Stimulated activated CD4-positive, alpha-beta T cell treated with anti-CD3 and anti-CD28 coated beads, Interleukin-2, amount 100 ng/mL, for 4 hours (primary cell): ENCODE results near the gene PAWR.
"Not testable (repeated sequence)": the region's sequence is repeated elsewhere in the genome, so short reads cannot be mapped to it uniquely, and the experiment has no call there.

Experiments used
- DNase-seq: peaks from one replicate; pipeline ENCODE4 v3.0.0-alpha.2; 2020; ENCODE audit warnings: low read depth

The PAWR gene

GRCh38 chr12:79645235-79645630 lies 45.5 kb downstream of the PAWR start:
- DNase-seq, result no peak

DNA sequence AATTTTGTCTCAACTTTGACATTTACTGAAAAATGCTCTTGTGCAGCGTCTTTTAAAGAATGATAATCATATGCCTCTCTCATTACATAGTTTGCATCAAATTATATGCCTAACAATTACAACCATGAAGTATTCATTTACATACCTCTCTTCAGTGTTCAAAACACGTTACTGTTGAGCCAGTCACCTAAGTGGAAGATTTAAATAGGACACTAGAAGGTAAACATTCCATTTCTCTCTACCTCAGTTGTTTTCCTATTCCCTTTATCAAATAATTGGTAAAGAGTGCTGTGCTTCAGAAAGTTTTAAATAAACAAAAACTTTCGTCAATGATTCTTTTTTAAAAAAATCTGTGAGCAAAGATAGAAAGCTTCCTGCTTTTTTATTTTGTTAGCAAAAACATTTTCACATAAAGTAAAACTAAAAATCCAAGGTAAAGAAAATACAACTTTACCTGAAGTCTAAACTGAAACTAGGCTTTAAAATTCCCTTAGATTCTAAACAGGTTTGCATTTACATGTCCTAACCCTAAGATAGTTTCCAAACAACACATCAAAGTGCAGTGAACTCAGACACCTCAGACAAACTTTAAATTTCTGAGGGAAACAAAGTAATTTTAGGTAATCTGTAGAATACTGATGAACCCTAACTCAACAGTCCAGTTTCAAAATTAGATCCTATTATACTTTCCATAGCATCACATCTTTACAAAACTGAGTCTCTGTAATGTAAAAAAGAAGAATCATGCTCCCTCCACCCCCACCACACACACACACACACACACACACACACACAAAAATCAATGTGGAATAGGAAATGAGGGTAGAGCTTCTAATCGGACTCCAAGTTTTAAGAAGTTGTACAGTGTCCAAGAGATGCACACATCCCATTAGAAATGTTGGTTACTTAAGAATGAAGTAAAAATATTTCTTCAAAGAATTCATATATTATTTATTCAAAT lies 46.2 kb downstream of the PAWR start:
- no peak for DNase-seq

DNA sequence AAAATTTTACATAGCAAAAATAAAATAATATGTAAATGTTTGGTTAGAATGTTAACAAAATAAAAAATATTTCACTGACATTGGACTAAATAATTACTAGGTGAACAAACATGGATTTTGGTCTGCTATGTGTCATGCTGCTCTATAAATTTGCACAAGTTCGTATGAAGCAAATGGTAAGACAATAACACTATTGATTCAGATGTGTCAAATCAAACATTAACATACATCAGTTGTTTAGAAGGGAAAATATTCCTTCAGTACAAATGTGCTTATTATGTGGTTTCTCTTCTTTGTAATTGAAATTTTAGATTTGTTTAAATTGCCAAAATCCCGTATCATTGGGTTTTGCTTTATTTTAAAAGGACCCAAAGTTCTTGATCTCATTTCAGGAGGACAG lies 46.9 kb downstream of the PAWR start:
- no peak for DNase-seq

DNA sequence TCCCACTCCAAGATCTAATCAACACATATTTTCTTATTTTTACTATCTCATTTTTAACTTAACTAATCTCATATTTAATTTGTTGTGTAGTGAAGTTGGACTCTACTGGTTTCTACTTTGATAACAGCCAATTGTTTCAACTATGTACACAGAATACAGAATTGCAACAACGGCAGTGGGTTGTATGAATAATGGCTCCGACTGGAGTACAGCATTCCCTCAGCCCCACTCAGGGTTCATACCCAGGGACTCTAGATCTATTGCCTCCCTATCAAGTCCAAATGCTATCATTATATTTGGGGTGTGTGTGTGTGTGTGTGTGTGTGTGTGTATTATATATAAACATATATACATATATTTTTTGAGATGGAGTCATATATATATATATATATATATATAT lies 52.3 kb downstream of the PAWR start:
- no peak for DNase-seq

DNA sequence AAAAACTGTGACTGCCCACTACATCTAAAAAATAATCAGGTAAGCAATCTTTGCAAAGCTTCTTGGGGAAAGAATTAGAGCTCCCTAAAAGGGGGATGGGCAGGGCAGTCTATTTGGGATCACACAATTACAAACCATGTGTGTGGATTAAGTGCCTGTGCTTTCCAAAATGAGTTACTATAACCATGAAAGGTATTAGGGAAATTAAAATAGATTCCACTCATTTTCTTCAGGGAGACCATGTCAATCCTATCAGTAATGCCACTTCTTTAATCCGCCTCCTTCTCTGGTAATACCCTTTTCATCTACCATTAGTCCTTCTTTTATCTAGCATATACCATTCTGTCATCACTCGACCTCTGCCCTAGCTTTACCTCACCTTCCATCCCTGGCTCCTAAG lies 53.7 kb downstream of the PAWR start:
- DNase-seq, result no peak

DNA sequence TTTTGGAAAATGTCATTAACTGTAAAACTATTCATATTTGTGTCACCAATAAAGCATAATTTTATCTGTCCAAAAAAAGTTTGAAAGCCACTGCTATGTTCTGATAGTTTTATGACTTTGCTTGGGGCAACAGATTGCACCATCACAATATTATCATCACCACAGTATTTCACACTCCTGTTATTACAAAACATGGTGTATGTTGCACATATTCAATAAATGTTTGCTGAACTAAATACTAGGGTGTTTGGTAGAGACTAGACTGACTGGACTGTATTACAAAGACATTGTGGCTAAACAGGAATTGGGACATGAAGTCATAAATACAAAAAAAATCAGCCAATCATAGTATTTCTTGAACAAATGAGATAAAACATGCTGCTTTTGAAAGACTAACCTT lies 55.1 kb downstream of the PAWR start:
- no peak for DNase-seq

GRCh38 chr12:79634957-79635471 lies 55.8 kb downstream of the PAWR start:
- no peak for DNase-seq

DNA sequence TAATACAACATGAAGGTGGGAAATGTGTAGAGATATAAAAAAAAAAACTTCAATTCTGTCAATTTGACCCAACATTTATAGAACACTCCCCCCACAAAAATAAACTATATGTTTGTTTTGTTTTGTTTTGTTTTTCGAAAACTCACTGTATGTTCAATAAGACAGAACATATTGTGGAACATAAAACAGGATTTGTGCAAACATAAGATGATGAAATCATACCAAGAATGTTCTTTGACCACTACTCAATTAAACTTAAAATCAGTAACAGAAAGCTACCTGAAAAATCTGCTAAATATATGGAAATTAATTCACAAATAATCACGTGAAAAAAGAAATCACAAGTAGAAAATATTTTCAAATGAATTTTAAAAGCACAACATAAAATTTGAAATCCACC lies 61.2 kb downstream of the PAWR start:
- no peak for DNase-seq

DNA sequence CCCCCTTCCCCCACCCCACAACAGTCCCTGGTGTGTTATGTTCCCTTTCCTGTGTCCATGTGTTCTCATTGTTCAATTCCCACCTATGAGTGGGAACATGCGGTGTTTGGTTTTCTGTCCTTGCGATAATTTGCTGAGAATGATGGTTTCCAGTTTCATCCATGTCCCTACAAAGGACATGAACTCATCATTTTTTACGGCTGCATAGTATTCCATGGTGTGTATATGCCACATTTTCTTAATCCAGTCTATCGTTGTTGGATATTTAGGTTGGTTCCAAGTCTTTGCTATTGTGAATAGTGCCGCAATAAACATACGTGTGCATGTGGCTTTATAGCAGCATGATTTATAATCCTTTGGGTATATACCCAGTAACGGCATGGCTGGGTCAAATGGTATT lies 64.0 kb downstream of the PAWR start:
- not testable (repeated sequence) for DNase-seq

DNA sequence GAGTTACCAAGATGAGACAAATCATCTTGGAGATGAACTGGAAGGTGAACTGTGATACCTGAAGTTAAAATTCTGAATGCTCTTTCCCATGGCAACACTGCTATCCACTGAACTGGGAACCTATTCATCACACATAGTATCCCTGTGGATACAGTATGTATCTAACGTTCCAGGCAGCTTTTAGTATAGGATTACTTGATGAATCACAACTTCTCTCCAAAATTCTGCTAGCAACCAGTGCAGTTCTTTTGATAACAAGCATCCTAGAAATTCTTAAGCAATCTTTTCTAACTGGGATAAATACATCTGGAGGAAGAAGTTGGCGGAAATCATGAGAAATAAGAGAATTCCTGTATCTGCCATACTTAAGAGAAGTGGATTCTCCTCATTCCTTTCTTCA lies 66.4 kb downstream of the PAWR start:
- DNase-seq, result no peak

DNA sequence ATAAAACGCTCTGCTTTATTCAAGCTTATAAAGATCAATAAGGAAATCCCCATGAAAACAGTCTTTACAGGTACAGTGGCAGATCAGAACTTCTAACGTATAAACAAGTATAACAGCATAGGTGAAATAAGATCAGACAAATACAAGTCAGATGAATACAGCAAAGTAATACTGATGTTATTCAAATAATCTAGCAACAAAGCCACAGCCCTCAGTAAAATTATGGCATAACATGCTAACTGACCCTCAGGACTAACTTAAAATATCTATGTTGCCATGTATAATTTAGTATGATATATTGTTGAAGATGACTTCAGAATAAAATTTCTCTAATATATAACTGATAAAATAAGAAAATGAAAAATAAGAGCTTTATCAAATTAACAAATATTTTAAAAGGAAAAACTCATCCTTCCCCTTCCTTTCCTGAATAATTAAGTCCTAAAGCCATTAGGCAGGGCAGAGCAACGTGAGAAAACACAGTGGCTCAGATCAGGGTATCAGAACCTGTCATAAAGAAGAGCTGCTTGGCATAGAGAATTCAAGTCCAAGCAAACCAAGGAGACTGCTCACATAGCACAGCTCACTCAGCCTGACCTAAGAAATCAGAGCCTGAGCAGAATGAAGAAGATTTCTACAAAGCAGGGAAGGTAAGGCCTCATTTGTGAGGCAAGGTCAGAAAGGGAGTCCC lies 70.7 kb downstream of the PAWR start:
- no peak for DNase-seq

GRCh38 chr12:79618848-79619404 lies 71.8 kb downstream of the PAWR start:
- no peak for DNase-seq

GRCh38 chr12:79617696-79618095 lies 73.1 kb downstream of the PAWR start:
- DNase-seq, result no peak

GRCh38 chr12:79615596-79616560 lies 74.9 kb downstream of the PAWR start:
- no peak for DNase-seq

- no peak for DNase-seq
Observed at GRCh38 chr12:79614730-79615129, 76.0 kb downstream of the PAWR start.

DNA sequence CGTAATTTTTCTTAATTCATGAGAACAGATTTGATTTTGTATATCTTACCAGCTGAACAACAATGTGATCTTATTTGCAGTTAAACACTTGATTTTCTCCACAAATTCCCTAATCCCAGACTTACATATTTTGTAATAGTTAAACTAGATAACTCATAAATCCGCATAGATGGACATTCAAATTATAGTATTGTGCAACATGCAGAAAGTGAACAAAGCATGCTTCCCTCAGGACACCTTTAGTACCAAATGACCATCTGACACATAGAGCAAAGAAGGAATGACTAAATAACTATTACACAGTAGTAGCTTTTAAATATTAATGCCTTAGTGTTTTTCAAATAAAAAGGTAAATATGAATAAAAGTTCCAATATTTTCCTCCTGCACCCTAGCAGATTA lies 88.9 kb downstream of the PAWR start:
- DNase-seq, result no peak

DNA sequence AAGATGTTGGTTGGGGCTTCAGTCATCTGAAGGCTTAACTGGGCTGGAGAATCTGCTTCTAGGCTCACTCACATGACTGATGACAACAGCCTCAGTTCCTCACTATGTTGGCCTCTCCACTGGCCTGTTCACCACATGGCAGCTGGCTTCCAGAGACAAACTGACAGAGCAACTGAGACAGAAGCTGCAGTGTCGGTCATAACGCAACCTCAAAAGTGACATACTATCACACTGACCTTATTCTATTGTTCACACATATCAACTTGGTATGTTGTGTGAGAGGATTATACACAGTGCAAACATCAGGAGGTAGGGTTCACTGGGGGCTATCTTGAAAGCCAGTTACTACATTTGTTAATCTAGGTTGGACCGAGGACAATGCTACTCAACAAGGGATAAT lies 92.9 kb downstream of the PAWR start:
- no peak for DNase-seq

- no peak for DNase-seq
Observed at GRCh38 chr12:79596719-79597350, 93.9 kb downstream of the PAWR start.

GRCh38 chr12:79595273-79595672 lies 95.5 kb downstream of the PAWR start:
- no peak for DNase-seq

GRCh38 chr12:79592865-79593264 lies 97.9 kb downstream of the PAWR start:
- DNase-seq, result no peak

GRCh38 chr12:79591988-79592387 lies 98.8 kb downstream of the PAWR start:
- DNase-seq, result no peak
